Ascending aorta (tissue), 2 donors: ENCODE measurements around the gene NME4. TPM values are rescaled to one million over a fixed set of nuclear protein-coding genes. Genes with fewer than 3 reads are reported as not detected.
A peak's percentile ranks its signal among the peaks of the same experiment; 100 is the strongest.
"Not testable (repeated sequence)": the region's sequence is repeated elsewhere in the genome, so short reads cannot be mapped to it uniquely, and the experiment has no call there.

Experiments
- DNase-seq, 2 donors: peaks; one replicate each; pipeline ENCODE4 v3.0.0-alpha.2; 2019; ENCODE audit warnings: low spot score in 2 of 2
- H3K27ac ChIP-seq, 2 donors: fragments of 200-600 bp; sonication (generic); one replicate each; pipeline ENCODE4 v1.5.1; 2016 to 2017; ENCODE audit warnings: mild to moderate bottlenecking in 1 of 2
- H3K27me3 ChIP-seq: fragments of 200-600 bp; sonication (generic); one replicate; pipeline ENCODE4 v1.5.1; 2017
- H3K36me3 ChIP-seq, 2 donors: fragments of 200-600 bp; sonication (generic); one replicate each; pipeline ENCODE4 v1.5.1; 2016
- H3K4me1 ChIP-seq, 2 donors: fragments of 200-600 bp; sonication (generic); one replicate each; pipeline ENCODE4 v1.5.1; 2016 to 2017; ENCODE audit warnings: mild to moderate bottlenecking in 1 of 2
- H3K4me3 ChIP-seq, 2 donors: fragments of 200-600 bp; sonication (generic); one replicate each; pipeline ENCODE4 v1.5.1; 2016 to 2017; ENCODE audit warnings: mild to moderate bottlenecking in 1 of 2
- H3K9me3 ChIP-seq, 2 donors: fragments of 200-600 bp; sonication (generic); one replicate each; pipeline ENCODE4 v1.5.1; 2016
- intact Hi-C: fragments of 100-400 bp; cut with DNase I; formaldehyde crosslinking; loops from one replicate; pipeline ENCODE4 v1.15.1; 2023
- total RNA-seq: library from RNA; depleted of rRNA; stranded (reverse); fragments of >200 nt; gene quantifications from one replicate; pipeline ENCODE4 v1.1.0, GENCODE V29; 2016
- TF ChIP-seq, protein P1 (sequence below), 3 experiments: fragments of 200-600 bp in 2 of 3; fragments of 450-650 bp in 1 of 3; sonication (generic) in 2 of 3; IDR thresholded peaks; one replicate each; pipeline ENCODE4 v1.5.1; 2016 to 2019; ENCODE audit warnings: antibody characterized with exemption in 3 of 3, mild to moderate bottlenecking in 1 of 3, moderate library complexity in 1 of 3

The NME4 gene
- 66.0 TPM for total RNA-seq

DNA sequence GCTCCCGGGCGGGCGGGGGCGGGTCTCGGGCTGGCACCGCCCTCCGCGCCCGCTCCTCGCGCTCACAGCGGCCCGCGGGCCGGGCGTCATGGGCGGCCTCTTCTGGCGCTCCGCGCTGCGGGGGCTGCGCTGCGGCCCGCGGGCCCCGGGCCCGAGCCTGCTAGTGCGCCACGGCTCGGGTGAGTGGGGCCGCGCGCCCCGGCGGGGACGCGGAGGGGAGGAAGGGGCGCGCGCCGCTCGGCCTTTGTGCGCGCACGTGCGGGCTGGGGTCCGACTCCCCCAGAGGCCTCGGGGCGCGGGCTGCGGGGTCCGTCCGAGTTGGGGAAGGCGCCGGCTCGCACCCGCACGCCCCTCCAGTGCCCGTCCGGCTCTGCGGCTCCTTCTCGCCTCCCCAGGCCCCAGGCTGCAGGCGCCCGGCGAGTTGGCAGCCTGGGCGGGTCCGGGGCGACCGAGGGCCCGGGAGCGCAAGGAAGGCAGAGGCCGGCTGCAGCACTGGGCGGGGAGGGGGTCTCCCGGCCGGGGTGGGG, at the start of gene NME4:
Gene NME4, plus strand, starts transcription at position 65 of the 527 bp plus-strand sequence. Its CDS starts 24 bp downstream, at position 89.
- H3K36me3 ChIP-seq, result no peaks in the 10 kb centered on the region
- no peaks in the 10 kb centered on the region for H3K27me3 ChIP-seq
- H3K4me3 ChIP-seq, result peak within 1 kb of the TSS; percentile 79 to 95
- peaks cover 4 to 8% of the 10 kb centered on the region in 2 donors for H3K4me1 ChIP-seq
- H3K9me3 ChIP-seq, result no peaks in the 10 kb centered on the region
- DNase-seq, result no peak
- intact Hi-C loops, result loop anchor here (2.0 to 10.0 kb wide), 2 partner anchors 14 to 268 kb away; partner anchors contain the start of gene RHOT2
- TF ChIP-seq, protein P1, sequence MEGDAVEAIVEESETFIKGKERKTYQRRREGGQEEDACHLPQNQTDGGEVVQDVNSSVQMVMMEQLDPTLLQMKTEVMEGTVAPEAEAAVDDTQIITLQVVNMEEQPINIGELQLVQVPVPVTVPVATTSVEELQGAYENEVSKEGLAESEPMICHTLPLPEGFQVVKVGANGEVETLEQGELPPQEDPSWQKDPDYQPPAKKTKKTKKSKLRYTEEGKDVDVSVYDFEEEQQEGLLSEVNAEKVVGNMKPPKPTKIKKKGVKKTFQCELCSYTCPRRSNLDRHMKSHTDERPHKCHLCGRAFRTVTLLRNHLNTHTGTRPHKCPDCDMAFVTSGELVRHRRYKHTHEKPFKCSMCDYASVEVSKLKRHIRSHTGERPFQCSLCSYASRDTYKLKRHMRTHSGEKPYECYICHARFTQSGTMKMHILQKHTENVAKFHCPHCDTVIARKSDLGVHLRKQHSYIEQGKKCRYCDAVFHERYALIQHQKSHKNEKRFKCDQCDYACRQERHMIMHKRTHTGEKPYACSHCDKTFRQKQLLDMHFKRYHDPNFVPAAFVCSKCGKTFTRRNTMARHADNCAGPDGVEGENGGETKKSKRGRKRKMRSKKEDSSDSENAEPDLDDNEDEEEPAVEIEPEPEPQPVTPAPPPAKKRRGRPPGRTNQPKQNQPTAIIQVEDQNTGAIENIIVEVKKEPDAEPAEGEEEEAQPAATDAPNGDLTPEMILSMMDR (IDR thresholded peaks at IDR 0.05), result no peak
- H3K27ac ChIP-seq, result peak within 1 kb of the TSS; percentile 58 to 88

DNA sequence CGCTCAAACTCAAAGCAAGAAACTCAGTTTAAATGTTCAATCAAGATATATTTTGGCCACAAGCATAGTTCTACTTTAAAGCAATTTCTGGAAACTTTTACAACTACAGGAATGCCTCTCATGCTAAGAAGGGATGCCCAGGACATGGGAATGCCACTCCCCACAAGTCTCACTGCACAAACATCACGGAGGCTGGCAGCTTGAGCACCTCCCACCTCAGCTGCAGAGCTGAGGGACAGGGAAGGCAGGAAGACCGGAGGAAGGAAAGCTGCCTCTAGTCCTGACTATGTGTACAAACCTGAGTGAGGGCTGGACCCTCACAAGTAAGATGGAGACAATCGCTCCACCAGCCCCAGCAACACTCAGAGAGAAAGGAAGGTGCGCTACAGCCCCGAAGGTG, 49.8 kb upstream of the NME4 start:
- no peak for DNase-seq
- Histone ChIP-seq H3K27ac (no peak overlapping the region), H3K36me3 (peaks cover 6 to 39% of the 10 kb centered on the region in 2 donors), H3K9me3 (no peaks in the 10 kb centered on the region), H3K27me3 (no peaks in the 10 kb centered on the region), H3K4me1 (peaks cover 9% of the 10 kb centered on the region in 2 donors), H3K4me3 (no peak overlapping the region)
- intact Hi-C loops, result no loop called here
- TF ChIP-seq, protein P1 (IDR thresholded peaks at IDR 0.05), result no peak

DNA sequence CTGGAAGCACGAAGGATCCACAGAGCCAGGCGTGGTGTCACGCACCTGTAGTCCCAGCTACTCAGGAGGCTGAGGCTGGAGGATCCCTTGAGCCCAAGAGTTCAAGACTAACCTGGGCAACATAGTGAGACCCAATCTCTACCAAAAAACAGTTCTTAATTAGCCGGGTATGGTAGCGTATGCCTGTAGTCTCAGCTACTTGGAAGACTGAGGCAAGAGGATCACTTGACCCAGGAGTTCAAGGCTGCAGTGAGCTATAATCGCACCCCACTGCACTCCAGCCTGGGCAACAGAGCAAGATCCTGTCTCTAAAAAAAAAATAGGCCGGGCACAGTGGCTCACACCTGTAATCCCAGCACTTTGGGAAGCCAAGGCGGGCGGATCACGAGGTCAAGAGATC, 48.5 kb upstream of the NME4 start:
- Histone ChIP-seq H3K36me3 (peaks cover 6 to 28% of the 10 kb centered on the region in 2 donors), H3K4me1 (peaks cover 12% of the 10 kb centered on the region in 2 donors)
- H3K4me3 ChIP-seq, intact Hi-C loops, DNase-seq, H3K27me3 ChIP-seq, H3K9me3 ChIP-seq, H3K27ac ChIP-seq: not testable (repeated sequence)

DNA sequence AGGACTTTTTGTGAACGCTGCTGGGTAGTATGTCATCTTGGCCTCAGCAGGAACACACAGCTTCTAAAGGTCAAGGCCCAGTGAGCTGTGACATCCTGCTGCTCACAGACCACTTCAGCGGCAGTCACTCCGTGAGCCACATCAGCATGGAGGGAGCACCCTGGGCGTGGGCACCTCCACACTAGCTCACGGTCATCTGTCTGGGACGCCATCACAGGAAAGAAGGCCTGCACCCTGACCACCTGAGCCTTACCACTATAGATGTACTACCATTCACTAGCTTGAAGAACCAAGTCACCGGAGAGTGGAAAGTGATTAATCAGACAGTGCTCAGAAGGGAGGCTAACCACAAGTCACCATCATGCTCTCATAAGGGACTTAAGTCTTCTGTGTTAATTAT, 47.8 kb upstream of the NME4 start:
- Histone ChIP-seq H3K27ac (no peak overlapping the region), H3K9me3 (no peaks in the 10 kb centered on the region), H3K4me1 (peaks cover 12% of the 10 kb centered on the region in 2 donors), H3K27me3 (no peaks in the 10 kb centered on the region), H3K36me3 (peaks cover 6 to 23% of the 10 kb centered on the region in 2 donors), H3K4me3 (no peak overlapping the region)
- DNase-seq, result no peak
- TF ChIP-seq, protein P1 (IDR thresholded peaks at IDR 0.05), result no peak
- intact Hi-C loops, result no loop called here

DNA sequence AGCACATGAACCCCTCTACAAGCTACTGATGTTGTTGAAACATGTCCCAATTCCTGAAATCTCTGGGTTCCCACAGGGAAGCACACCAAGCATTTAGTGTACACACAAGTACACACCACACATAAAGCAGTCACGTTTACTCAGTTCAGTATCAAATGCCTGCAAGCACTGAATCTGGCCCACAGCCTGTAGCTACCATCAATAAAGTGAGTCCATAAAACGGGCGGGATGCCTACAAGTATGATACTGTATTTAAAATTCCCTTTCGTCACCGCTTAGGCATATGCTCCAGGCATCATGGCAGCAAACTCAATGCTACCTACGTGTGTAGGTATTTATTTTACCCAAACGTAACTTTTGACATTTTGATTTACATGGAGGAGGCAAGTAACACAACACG, 46.8 kb upstream of the NME4 start:
- intact Hi-C loops, result no loop called here
- H3K27me3 ChIP-seq, result no peaks in the 10 kb centered on the region
- no peak overlapping the region for H3K4me3 ChIP-seq
- TF ChIP-seq, protein P1 (IDR thresholded peaks at IDR 0.05), result no peak
- H3K9me3 ChIP-seq, result no peaks in the 10 kb centered on the region
- H3K4me1 ChIP-seq, result peaks cover 12% of the 10 kb centered on the region in 2 donors
- DNase-seq, result no peak
- H3K36me3 ChIP-seq, result peaks cover 6 to 16% of the 10 kb centered on the region in 2 donors
- H3K27ac ChIP-seq, result no peak overlapping the region

DNA sequence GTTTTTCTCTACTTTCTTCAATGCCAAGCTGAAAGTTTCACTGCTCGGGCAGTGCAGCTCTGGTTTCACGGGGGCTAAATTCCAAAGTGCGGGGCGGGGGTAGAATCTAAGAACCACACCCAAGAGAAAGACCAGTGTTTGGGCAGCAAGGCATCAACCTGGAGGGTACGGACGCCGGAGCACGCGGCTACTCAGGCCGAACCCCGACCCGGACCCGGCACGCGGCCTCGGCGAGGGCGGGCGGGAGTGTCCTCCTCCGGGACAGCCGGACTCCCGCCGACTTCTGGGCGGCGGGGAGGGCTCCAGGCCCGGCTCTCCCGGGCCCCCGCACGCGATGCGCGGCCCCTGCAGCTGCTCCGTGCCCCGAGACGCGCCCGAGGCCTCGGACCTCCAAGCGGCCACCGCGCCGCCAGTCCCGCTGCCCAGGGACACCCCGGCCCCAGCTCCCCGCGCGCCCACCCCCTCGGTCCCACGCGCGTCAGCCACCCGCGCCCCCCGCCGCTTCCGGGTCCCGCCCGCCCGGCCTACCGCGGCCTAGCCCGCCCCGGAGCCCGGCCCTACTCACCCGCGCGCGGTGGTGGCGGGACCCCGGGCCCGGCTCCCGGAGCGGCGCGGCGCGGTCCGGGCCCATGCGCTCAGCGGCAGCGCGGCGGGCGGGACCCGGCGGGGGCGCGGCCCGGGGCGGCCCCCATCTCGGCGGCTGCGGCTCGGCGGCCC, 45.0 kb upstream of the NME4 start:
- Histone ChIP-seq H3K9me3 (no peaks in the 10 kb centered on the region), H3K36me3 (no peaks in the 10 kb centered on the region), H3K27me3 (no peaks in the 10 kb centered on the region), H3K4me3 (peak overlapping the region; percentile 93 to 96), H3K4me1 (peaks cover 12% of the 10 kb centered on the region in 2 donors), H3K27ac (peak overlapping the region; percentile 63 to 78)
- TF ChIP-seq, protein P1 (IDR thresholded peaks at IDR 0.05), result no peak
- intact Hi-C loops, result loop anchor here (1.0 to 2.0 kb wide), 3 partner anchors 51 to 117 kb away; partner anchors contain the start of genes FAM234A and RAB11FIP3
- DNase-seq, result no peak
